AG04450 (cell line): ENCODE measurements around the gene PAGE2. TPM values are rescaled to one million over a fixed set of nuclear protein-coding genes. Genes with fewer than 3 reads are reported as not detected.
"Not testable (repeated sequence)": the region's sequence is repeated elsewhere in the genome, so short reads cannot be mapped to it uniquely, and the experiment has no call there.

Experiments used
- CTCF ChIA-PET: fragments of 300-600, 350-600 bp; formaldehyde crosslinking; extraction: SDS; loops from one replicate; lab custom pipeline; 2022; ENCODE audit warnings: antibody characterized with exemption, inconsistent platforms; lab: Charles Lee
- POLR2A ChIA-PET: fragments of 350-600 bp; formaldehyde crosslinking; extraction: SDS; loops from one replicate; lab custom pipeline; 2021; ENCODE audit warnings: antibody characterized with exemption, inconsistent platforms; lab: Yijun Ruan, JAX
- DNase-seq: peaks from one replicate; pipeline ENCODE4 v3.0.0-alpha.2; 2011; ENCODE audit warnings: low read depth, low spot score
- H3K27ac ChIP-seq: one replicate; pipeline ENCODE4 v1.5.1; 2012; ENCODE audit warnings: low read depth, low read length, control low read depth
- H3K27me3 ChIP-seq: one replicate; pipeline ENCODE4 v1.6.0; 2012; ENCODE audit warnings: low read length; ENCODE audit not compliant: control insufficient read depth, insufficient read depth
- H3K4me3 ChIP-seq: 2 replicates; pipeline ENCODE4 v1.5.1; 2011; ENCODE audit warnings: mild to moderate bottlenecking, low read depth, low read length, control low read depth
- H3K9me3 ChIP-seq: 2 replicates; pipeline ENCODE4 v1.5.1; 2012; ENCODE audit warnings: low read length; ENCODE audit not compliant: control insufficient read depth, insufficient read depth
- CTCF ChIP-seq: IDR thresholded peaks from 2 replicates; pipeline ENCODE4 v1.5.1; 2011; ENCODE audit warnings: low read depth, low read length, control low read depth, inconsistent platforms
- polyA plus RNA-seq: library from polyadenylated mRNA; depleted of rRNA; stranded (reverse); fragments of >200 nt; gene quantifications from 2 replicates; pipeline ENCODE4 v1.2.3, GENCODE V29; 2011; rRNA removed

The PAGE2 gene
- polyA plus RNA-seq, 1 experiment, result not detected

- no peak for DNase-seq
- Histone ChIP-seq H3K27ac (no peak overlapping the region), H3K9me3 (no peaks in the 10 kb centered on the region), H3K4me3 (no peak overlapping the region), H3K27me3 (no peaks in the 10 kb centered on the region)
- no peak for TF ChIP-seq CTCF
- CTCF ChIA-PET, result no interaction called here
- POLR2A ChIA-PET, result no interaction called here
Measured at GRCh38 chrX:55132416-55132815, 43.6 kb downstream of the PAGE2 start.

GRCh38 chrX:55135171-55135570, 46.4 kb downstream of the PAGE2 start:
- H3K9me3 ChIP-seq, result no peaks in the 10 kb centered on the region
- ChIA-PET CTCF (interaction anchor here (0.6 to 1.8 kb wide), 8 partner anchors 8 to 1593 kb away, joined by 3 to 32 read pairs (median 4); partner anchors contain the start of gene USP51), POLR2A (no interaction called here)
- peak; percentile 62 for TF ChIP-seq CTCF
- no peak overlapping the region for H3K4me3 ChIP-seq
- no peak for DNase-seq
- H3K27me3 ChIP-seq, result no peaks in the 10 kb centered on the region
- no peak overlapping the region for H3K27ac ChIP-seq

- CTCF ChIA-PET, H3K4me3 ChIP-seq, H3K27ac ChIP-seq, POLR2A ChIA-PET, H3K9me3 ChIP-seq, H3K27me3 ChIP-seq, DNase-seq: not testable (repeated sequence)
Measured at GRCh38 chrX:55140800-55141199, 52.0 kb downstream of the PAGE2 start.

Other genes with a start within 250 kb of the PAGE2 start
- 60.0 and 63.2 TPM in 2 replicates for gene TRO, start 168.2 kb upstream of the PAGE2 start, polyA plus RNA-seq
- gene PFKFB1, start 94.8 kb upstream of the PAGE2 start, polyA plus RNA-seq, result 0.06 TPM in 1 of 2 replicates, not detected in the other
- 15.0 and 15.8 TPM in 2 replicates for gene APEX2, start 88.7 kb upstream of the PAGE2 start, polyA plus RNA-seq
- not detected in 2 replicates for gene ALAS2, start 58.0 kb upstream of the PAGE2 start, polyA plus RNA-seq
- gene PAGE2B, start 14.0 kb upstream of the PAGE2 start, polyA plus RNA-seq, result not detected in 2 replicates
- gene PAGE5, start 131.3 kb downstream of the PAGE2 start, polyA plus RNA-seq, result not detected in 2 replicates
- not detected in 2 replicates for gene PAGE3, start 175.9 kb downstream of the PAGE2 start, polyA plus RNA-seq